Activated naive CD8-positive, alpha-beta T cell (primary cell): ENCODE data around the gene CDH23.
"Not testable (repeated sequence)": the region's sequence is repeated elsewhere in the genome, so short reads cannot be mapped to it uniquely, and the experiment has no call there.

Source experiments
- H3K27ac Mint-ChIP-seq: one replicate; pipeline ENCODE4 v1.8.0; 2021; ENCODE audit warnings: mixed read lengths
- H3K27me3 Mint-ChIP-seq: one replicate; pipeline ENCODE4 v1.8.0; 2021; ENCODE audit warnings: mixed read lengths
- H3K36me3 Mint-ChIP-seq: one replicate; pipeline ENCODE4 v1.8.0; 2021; ENCODE audit warnings: mixed read lengths
- H3K4me1 Mint-ChIP-seq: one replicate; pipeline ENCODE4 v1.8.0; 2021; ENCODE audit warnings: low read depth, mixed read lengths
- H3K4me3 Mint-ChIP-seq: one replicate; pipeline ENCODE4 v1.8.0; 2021; ENCODE audit warnings: mild to moderate bottlenecking, mixed read lengths
- H3K9me3 Mint-ChIP-seq: one replicate; pipeline ENCODE4 v1.8.0; 2021; ENCODE audit warnings: low read depth, mixed read lengths

CDH23 gene

DNA sequence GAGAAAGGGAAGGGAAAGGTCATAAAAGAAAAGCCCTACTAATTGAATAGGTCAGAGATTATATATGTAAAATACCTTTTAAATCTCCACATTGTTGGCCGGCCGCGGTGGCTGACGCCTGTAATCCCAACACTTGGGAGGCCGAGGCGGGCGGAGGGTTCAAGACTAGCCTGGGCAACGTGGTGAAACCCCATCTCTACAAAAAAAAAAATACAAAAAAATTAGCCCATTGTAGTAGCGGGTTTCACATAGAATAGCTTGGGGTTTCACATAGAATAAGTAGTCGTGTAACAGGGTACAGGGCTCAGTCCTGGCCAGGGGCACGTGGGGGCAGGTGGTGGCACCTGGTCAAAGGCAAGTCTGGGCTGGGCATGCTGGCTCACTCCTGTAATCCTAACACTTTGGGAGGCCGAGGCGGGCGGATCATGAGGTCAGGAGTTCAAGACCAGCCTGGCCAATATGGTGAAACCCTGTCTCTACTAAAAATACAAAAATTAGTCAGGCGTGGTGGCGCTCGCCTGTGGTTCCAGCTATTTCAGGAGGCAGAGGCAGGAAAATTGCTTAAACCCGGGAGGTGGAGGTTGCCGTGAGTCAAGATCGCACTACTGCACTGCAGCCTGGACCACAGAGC, 454.9 kb downstream of the CDH23 start:
- not testable (repeated sequence) for H3K36me3 Mint-ChIP-seq, H3K9me3 Mint-ChIP-seq, H3K27me3 Mint-ChIP-seq
- Mint-ChIP-seq H3K27ac (peak overlapping the region; percentile 83), H3K4me3 (peak overlapping the region; percentile 97), H3K4me1 (peaks cover 45% of the 10 kb centered on the region)

DNA sequence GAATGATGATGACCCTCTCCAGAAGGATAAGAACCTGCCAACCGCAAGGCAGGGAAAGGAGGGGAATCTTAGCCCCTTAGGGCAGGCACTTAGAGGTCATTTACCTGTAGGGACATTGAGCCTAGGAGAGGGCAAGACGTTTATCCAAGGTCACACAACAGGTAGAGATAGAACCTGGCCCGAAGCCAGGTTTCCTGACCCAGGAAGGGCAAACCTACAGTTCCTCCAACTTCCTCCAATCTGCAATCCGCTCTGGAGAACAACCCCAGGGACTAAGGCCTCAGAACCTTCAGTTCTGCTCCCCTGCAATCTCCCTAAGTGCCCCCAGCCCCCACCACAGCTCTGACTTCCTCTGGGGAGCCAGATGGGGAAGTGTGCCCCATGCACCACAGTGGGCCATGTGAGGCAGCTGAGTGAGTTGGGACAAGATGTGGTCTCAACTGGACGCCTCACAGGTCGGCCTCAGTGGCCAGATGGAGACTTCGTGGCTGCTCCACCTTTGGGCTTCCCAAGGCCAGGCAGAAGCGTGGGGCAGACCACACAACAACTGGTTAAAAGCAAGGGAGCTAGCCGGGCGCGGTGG, 455.7 kb downstream of the CDH23 start:
- no peaks in the 10 kb centered on the region for H3K27me3 Mint-ChIP-seq
- peak overlapping the region; percentile 42 for H3K4me3 Mint-ChIP-seq
- H3K4me1 Mint-ChIP-seq, result peaks cover 38% of the 10 kb centered on the region
- H3K9me3 Mint-ChIP-seq, result no peaks in the 10 kb centered on the region
- H3K27ac Mint-ChIP-seq, result no peak overlapping the region
- H3K36me3 Mint-ChIP-seq, result no peaks in the 10 kb centered on the region

DNA sequence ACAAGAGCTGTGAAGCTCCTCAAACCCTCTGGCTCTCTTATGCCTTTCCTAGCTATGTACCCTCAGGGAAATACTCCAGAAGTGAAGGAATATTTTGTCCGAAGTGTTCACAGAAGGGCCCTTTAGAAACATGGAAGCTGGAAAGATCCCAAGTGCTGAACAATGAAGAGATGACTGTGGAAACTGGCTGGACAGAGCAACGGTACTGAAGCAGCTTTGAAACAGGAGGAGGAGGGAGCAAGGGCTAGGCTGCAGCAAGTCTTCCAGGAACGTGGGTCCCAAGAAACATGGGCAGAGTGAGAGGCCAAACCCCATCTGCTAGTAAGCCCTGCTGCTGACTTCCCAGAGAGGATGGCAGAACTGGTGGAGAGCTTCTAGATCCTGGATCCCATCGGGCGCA, 457.3 kb downstream of the CDH23 start:
- H3K4me3 Mint-ChIP-seq, result no peak overlapping the region
- H3K4me1 Mint-ChIP-seq, result peaks cover 23% of the 10 kb centered on the region
- no peaks in the 10 kb centered on the region for H3K27me3 Mint-ChIP-seq
- H3K27ac Mint-ChIP-seq, result no peak overlapping the region
- H3K9me3 Mint-ChIP-seq, result no peaks in the 10 kb centered on the region
- no peaks in the 10 kb centered on the region for H3K36me3 Mint-ChIP-seq

DNA sequence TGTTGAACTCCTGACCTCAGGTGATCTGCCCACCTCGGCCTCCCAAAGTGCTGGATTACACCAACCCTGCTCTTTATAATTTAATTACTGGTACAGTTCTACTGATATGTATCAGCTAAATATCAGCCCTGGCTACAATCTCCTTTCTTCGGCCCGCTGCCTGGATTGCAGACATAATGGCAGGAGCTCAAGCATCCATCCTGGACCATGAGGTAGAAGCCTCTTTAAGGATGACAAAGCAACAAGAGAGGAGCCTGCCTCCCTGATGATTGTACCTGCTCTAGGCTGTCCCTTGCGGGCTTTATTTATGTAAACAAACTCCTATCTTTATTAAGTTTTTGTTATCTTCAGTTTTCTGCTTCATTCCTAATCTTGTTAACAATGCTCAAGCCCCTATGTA, 459.9 kb downstream of the CDH23 start:
- Mint-ChIP-seq H3K27me3 (no peaks in the 10 kb centered on the region), H3K27ac (no peak overlapping the region), H3K9me3 (no peaks in the 10 kb centered on the region), H3K4me1 (peaks cover 2% of the 10 kb centered on the region), H3K36me3 (no peaks in the 10 kb centered on the region), H3K4me3 (no peak overlapping the region)

- Mint-ChIP-seq H3K4me1 (no peaks in the 10 kb centered on the region), H3K27me3 (no peaks in the 10 kb centered on the region), H3K36me3 (no peaks in the 10 kb centered on the region), H3K4me3 (no peak overlapping the region), H3K9me3 (no peaks in the 10 kb centered on the region), H3K27ac (no peak overlapping the region)
Observed at GRCh38 chr10:71857934-71858890, 461.5 kb downstream of the CDH23 start.

GRCh38 chr10:71860243-71861029, 463.7 kb downstream of the CDH23 start:
- H3K4me3 Mint-ChIP-seq, result no peak overlapping the region
- no peaks in the 10 kb centered on the region for H3K36me3 Mint-ChIP-seq
- H3K27ac Mint-ChIP-seq, result peak overlapping the region; percentile 46
- H3K4me1 Mint-ChIP-seq, result peaks cover 2% of the 10 kb centered on the region
- H3K9me3 Mint-ChIP-seq, result no peaks in the 10 kb centered on the region
- no peaks in the 10 kb centered on the region for H3K27me3 Mint-ChIP-seq

GRCh38 chr10:71863203-71863602, 466.5 kb downstream of the CDH23 start:
- H3K27me3 Mint-ChIP-seq, result no peaks in the 10 kb centered on the region
- H3K4me1 Mint-ChIP-seq, result peaks cover 2% of the 10 kb centered on the region
- no peaks in the 10 kb centered on the region for H3K36me3 Mint-ChIP-seq
- H3K9me3 Mint-ChIP-seq, result no peaks in the 10 kb centered on the region
- H3K4me3 Mint-ChIP-seq, result no peak overlapping the region
- H3K27ac Mint-ChIP-seq, result no peak overlapping the region

- Mint-ChIP-seq H3K9me3 (no peaks in the 10 kb centered on the region), H3K27ac (no peak overlapping the region), H3K36me3 (no peaks in the 10 kb centered on the region), H3K4me3 (no peak overlapping the region), H3K4me1 (peaks cover 2% of the 10 kb centered on the region), H3K27me3 (peaks cover 2% of the 10 kb centered on the region)
Observed at GRCh38 chr10:71864911-71865361, 468.2 kb downstream of the CDH23 start.
